Right atrium auricular region (tissue), 2 donors: Measurements from ENCODE around the gene KIF3B. TPM values are rescaled to one million over a fixed set of nuclear protein-coding genes. Genes with fewer than 3 reads are reported as not detected.
"Not testable (repeated sequence)": the region's sequence is repeated elsewhere in the genome, so short reads cannot be mapped to it uniquely, and the experiment has no call there.

Experiments used
- DNase-seq: peaks from one replicate; pipeline ENCODE4 v3.0.0-alpha.2; 2019; ENCODE audit warnings: low spot score
- H3K27ac ChIP-seq, 2 donors: fragments of 200-600 bp; sonication (generic); 1 replicate in 1 of 2; 2 replicates in 1 of 2; pipeline ENCODE4 v1.5.1; 2016 to 2019
- H3K27me3 ChIP-seq, 2 donors: fragments of 200-600 bp; sonication (generic); one replicate each; pipeline versions ENCODE4 v1.5.1 to v1.6.0; 2017 to 2019
- H3K36me3 ChIP-seq: fragments of 200-600 bp; sonication (generic); one replicate; pipeline ENCODE4 v1.5.1; 2016
- H3K4me1 ChIP-seq, 2 donors: fragments of 200-600 bp; sonication (generic); one replicate each; pipeline versions ENCODE4 v1.5.1 to v1.6.0; 2017 to 2019
- H3K4me3 ChIP-seq, 2 donors: fragments of 200-600 bp; sonication (generic); 1 replicate in 1 of 2; 2 replicates in 1 of 2; pipeline ENCODE4 v1.5.1; 2017 to 2019; ENCODE audit warnings: mild to moderate bottlenecking in 1 of 2, moderate library complexity in 1 of 2
- H3K9me3 ChIP-seq, 2 donors: fragments of 200-600 bp; sonication (generic); one replicate each; pipeline ENCODE4 v1.5.1; 2019
- CTCF ChIP-seq, 2 donors: fragments of 200-600 bp; sonication (generic); IDR thresholded peaks; one replicate each; pipeline ENCODE4 v1.5.1; 2019; ENCODE audit warnings: antibody characterized with exemption in 2 of 2
- total RNA-seq, 2 donors: library from RNA; depleted of rRNA; stranded (reverse); fragments of >200 nt; gene quantifications; one replicate each; pipeline ENCODE4 v1.1.0, GENCODE V29; 2016

Gene KIF3B
- total RNA-seq, 2 donors from 2014 or later, result 10.7 to 16.4 TPM

GRCh38 chr20:32241807-32242206, 35.6 kb upstream of the KIF3B start:
- DNase-seq, result no peak
- no peak overlapping the region for H3K27ac ChIP-seq

GRCh38 chr20:32244150-32244823, 33.2 kb upstream of the KIF3B start:
- TF ChIP-seq CTCF (IDR thresholded peaks at IDR 0.05), result no peak
- H3K4me3 ChIP-seq, result no peak overlapping the region
- H3K9me3 ChIP-seq, result no peaks in the 10 kb centered on the region
- no peaks in the 10 kb centered on the region for H3K4me1 ChIP-seq
- H3K27ac ChIP-seq, result no peak overlapping the region
- DNase-seq, result no peak
- H3K27me3 ChIP-seq, result no peaks in the 10 kb centered on the region
- H3K36me3 ChIP-seq, result no peaks in the 10 kb centered on the region

More at GRCh38 chr20:32241807-32242206, 35.6 kb upstream of the KIF3B start:
- Histone ChIP-seq H3K9me3 (no peaks in the 10 kb centered on the region), H3K27me3 (no peaks in the 10 kb centered on the region), H3K36me3 (no peaks in the 10 kb centered on the region), H3K4me1 (no peaks in the 10 kb centered on the region), H3K4me3 (no peak overlapping the region)
- TF ChIP-seq CTCF (IDR thresholded peaks at IDR 0.05), result no peak

- no peak overlapping the region for H3K4me3 ChIP-seq
- no peak for DNase-seq
- no peaks in the 10 kb centered on the region for H3K4me1 ChIP-seq
- H3K27me3 ChIP-seq, result no peaks in the 10 kb centered on the region
- no peaks in the 10 kb centered on the region for H3K9me3 ChIP-seq
- no peak overlapping the region for H3K27ac ChIP-seq
- no peak for TF ChIP-seq CTCF (IDR thresholded peaks at IDR 0.05)
- no peaks in the 10 kb centered on the region for H3K36me3 ChIP-seq
These were observed 32.5 kb upstream of the KIF3B start for GRCh38 chr20:32244959-32245358.

- H3K4me1 ChIP-seq, H3K4me3 ChIP-seq, H3K36me3 ChIP-seq, H3K9me3 ChIP-seq, H3K27ac ChIP-seq, DNase-seq, H3K27me3 ChIP-seq: not testable (repeated sequence)
These were observed 31.2 kb upstream of the KIF3B start for GRCh38 chr20:32246208-32246607.

GRCh38 chr20:32248043-32248442, 29.4 kb upstream of the KIF3B start:
- H3K9me3 ChIP-seq, result no peaks in the 10 kb centered on the region
- H3K27ac ChIP-seq, result no peak overlapping the region
- no peaks in the 10 kb centered on the region for H3K36me3 ChIP-seq
- H3K4me3 ChIP-seq, result no peak overlapping the region
- no peaks in the 10 kb centered on the region for H3K4me1 ChIP-seq
- no peaks in the 10 kb centered on the region for H3K27me3 ChIP-seq
- no peak for TF ChIP-seq CTCF (IDR thresholded peaks at IDR 0.05)
- no peak for DNase-seq

GRCh38 chr20:32249030-32249738, 28.3 kb upstream of the KIF3B start:
- no peak for DNase-seq
- H3K27me3 ChIP-seq, result no peaks in the 10 kb centered on the region
- H3K4me1 ChIP-seq, result no peaks in the 10 kb centered on the region
- H3K36me3 ChIP-seq, result no peaks in the 10 kb centered on the region
- no peak overlapping the region for H3K27ac ChIP-seq
- no peak overlapping the region for H3K4me3 ChIP-seq
- no peaks in the 10 kb centered on the region for H3K9me3 ChIP-seq
- TF ChIP-seq CTCF (IDR thresholded peaks at IDR 0.05), result no peak
